H1 (cell line): ENCODE results near the gene HLA-DMB. TPM values are rescaled to one million over a fixed set of nuclear protein-coding genes. Genes with fewer than 3 reads are reported as not detected.

Experiments
- CTCF ChIA-PET: fragments of 300-600 bp; sonication (Branson Sonifier 250); formaldehyde crosslinking; loops from one replicate; lab custom pipeline; 2021; ENCODE audit not compliant: partially characterized antibody; lab: Charles Lee
- POLR2A ChIA-PET: fragments of 300-600 bp; sonication (Branson Sonifier 250); formaldehyde crosslinking; loops from one replicate; lab custom pipeline; 2021; ENCODE audit warnings: inconsistent platforms; ENCODE audit not compliant: partially characterized antibody; lab: Charles Lee
- DNase-seq, 2 experiments: peaks; one replicate each; pipeline versions ENCODE4 v3.0.0 to v3.0.0-alpha.2; 2010 to 2022; ENCODE audit warnings: low spot score in 2 of 2, low read depth in 1 of 2, mixed read lengths in 1 of 2
- FAIRE-seq: peaks from 2 replicates; lab custom pipeline; 2011; peaks lifted over from hg19 to GRCh38; lab: Jason Lieb, UNC
- H2AFZ ChIP-seq: 2 replicates; pipeline ENCODE4 v1.8.1; 2012; ENCODE audit warnings: low read length, inconsistent platforms
- H2AK5ac ChIP-seq: 2 replicates; pipeline ENCODE4 v1.6.1; 2013; ENCODE audit warnings: low read depth, low read length
- H2BK120ac ChIP-seq: replicated peaks from 2 replicates; pipeline ENCODE3; 2013; ENCODE audit warnings: low read depth, low read length, inconsistent platforms
- H2BK12ac ChIP-seq: 2 replicates; pipeline ENCODE4 v1.6.1; 2013; ENCODE audit warnings: low read depth, low read length
- H2BK15ac ChIP-seq: 2 replicates; pipeline ENCODE4 v1.6.1; 2013; ENCODE audit warnings: low read length
- H2BK20ac ChIP-seq: 2 replicates; pipeline ENCODE4 v1.6.1; 2013; ENCODE audit warnings: low read length
- H2BK5ac ChIP-seq: 2 replicates; pipeline ENCODE4 v1.6.1; 2013; ENCODE audit warnings: low read depth, low read length
- H3K14ac ChIP-seq: 2 replicates; pipeline ENCODE4 v1.6.1; 2013; ENCODE audit warnings: inconsistent platforms; ENCODE audit not compliant: insufficient read length
- H3K18ac ChIP-seq: 2 replicates; pipeline ENCODE4 v1.6.1; 2013; ENCODE audit warnings: low read length; ENCODE audit errors: extremely low read depth
- H3K23ac ChIP-seq: 2 replicates; pipeline ENCODE4 v1.6.1; 2013; ENCODE audit warnings: inconsistent platforms; ENCODE audit not compliant: insufficient read length
- H3K23me2 ChIP-seq: 2 replicates; pipeline ENCODE4 v1.6.1; 2013; ENCODE audit warnings: low read depth, low read length
- H3K27ac ChIP-seq: 2 replicates; pipeline ENCODE4 v1.6.1; 2011; ENCODE audit warnings: low read depth, low read length, inconsistent platforms
- H3K27me3 ChIP-seq, 4 experiments: replicated peaks in 1 of 4; 1 replicate in 1 of 4; 2 replicates in 3 of 4; pipeline versions ENCODE4 v1.6.1 to v1.8.1; 2011 to 2013; ENCODE audit warnings: low read length in 3 of 4, mild to moderate bottlenecking in 3 of 4, inconsistent platforms in 2 of 4, mixed read lengths in 2 of 4, moderate library complexity in 1 of 4; ENCODE audit not compliant: control insufficient read depth in 3 of 4, insufficient read depth in 3 of 4; ENCODE audit errors: extremely low read depth in 1 of 4
- H3K36me3 ChIP-seq, 4 experiments: 2 replicates each; pipeline versions ENCODE4 v1.6.1 to v1.8.1; 2011 to 2013; ENCODE audit warnings: mild to moderate bottlenecking in 4 of 4, low read length in 3 of 4, moderate library complexity in 2 of 4, control low read depth in 1 of 4, inconsistent platforms in 1 of 4; ENCODE audit not compliant: insufficient read depth in 4 of 4, control insufficient read depth in 2 of 4
- H3K4ac ChIP-seq: replicated peaks from 2 replicates; pipeline ENCODE3; 2013; ENCODE audit warnings: low read length, low read depth, mixed read lengths, inconsistent platforms; ENCODE audit not compliant: insufficient read length
- H3K4me1 ChIP-seq, 4 experiments: replicated peaks in 1 of 4; 1 replicate in 1 of 4; 2 replicates in 3 of 4; pipeline versions ENCODE4 v1.6.1 to v1.8.1; 2011 to 2013; ENCODE audit warnings: low read length in 3 of 4, inconsistent platforms in 2 of 4, mixed read lengths in 1 of 4; ENCODE audit not compliant: insufficient read depth in 4 of 4, control insufficient read depth in 3 of 4
- H3K4me2 ChIP-seq, 2 experiments: 2 replicates each; pipeline versions ENCODE4 v1.6.1 to v1.8.1; 2011 to 2013; ENCODE audit warnings: low read depth in 2 of 2, low read length in 2 of 2, control low read depth in 1 of 2, inconsistent platforms in 1 of 2, mild to moderate bottlenecking in 1 of 2; ENCODE audit not compliant: insufficient read depth in 1 of 2
- H3K4me3 ChIP-seq, 4 experiments: fragments of 200-600, 300-600 bp in 1 of 4; sonication (generic), shearing (Covaris generic), sonication (Bioruptor Twin) in 1 of 4; 2 replicates each; pipeline versions ENCODE4 v1.5.1 to v1.8.1; 2011 to 2016; ENCODE audit warnings: low read length in 4 of 4, low read depth in 3 of 4, control low read depth in 2 of 4, inconsistent platforms in 2 of 4, mild to moderate bottlenecking in 2 of 4, mixed read lengths in 1 of 4, moderate library complexity in 1 of 4; ENCODE audit not compliant: insufficient read depth in 2 of 4; ENCODE audit errors: extremely low read depth in 1 of 4
- H3K56ac ChIP-seq: replicated peaks from 2 replicates; pipeline ENCODE3; 2013; ENCODE audit warnings: low read depth, mild to moderate bottlenecking, mixed read lengths, low read length, inconsistent platforms; ENCODE audit not compliant: insufficient read length
- H3K79me1 ChIP-seq: 2 replicates; pipeline ENCODE4 v1.6.1; 2013; ENCODE audit warnings: low read depth, low read length, control low read depth
- H3K79me2 ChIP-seq, 2 experiments: 2 replicates each; pipeline versions ENCODE4 v1.6.1 to v1.8.1; 2012 to 2013; ENCODE audit warnings: low read length in 2 of 2, mild to moderate bottlenecking in 2 of 2, inconsistent platforms in 1 of 2; ENCODE audit not compliant: insufficient read depth in 2 of 2, control insufficient read depth in 1 of 2
- H3K9ac ChIP-seq, 4 experiments: replicated peaks in 1 of 4; 1 replicate in 1 of 4; 2 replicates in 3 of 4; pipeline versions ENCODE4 v1.6.1 to v1.8.1; 2011 to 2013; ENCODE audit warnings: low read depth in 3 of 4, low read length in 3 of 4, control low read depth in 2 of 4, mild to moderate bottlenecking in 2 of 4, moderate library complexity in 2 of 4, inconsistent platforms in 1 of 4; ENCODE audit errors: extremely low read depth in 1 of 4
- H3K9me3 ChIP-seq, 2 experiments: 2 replicates each; pipeline versions ENCODE4 v1.6.1 to v1.8.1; 2012 to 2013; ENCODE audit warnings: mild to moderate bottlenecking in 2 of 2, moderate library complexity in 2 of 2, control low read depth in 1 of 2, inconsistent platforms in 1 of 2, low read depth in 1 of 2, low read length in 1 of 2, mixed read lengths in 1 of 2; ENCODE audit not compliant: insufficient read depth in 2 of 2
- H4K20me1 ChIP-seq, 2 experiments: replicated peaks in 1 of 2; 2 replicates each; pipeline versions ENCODE3 to v1.8.1; 2011 to 2013; ENCODE audit warnings: inconsistent platforms in 2 of 2, low read length in 2 of 2, mild to moderate bottlenecking in 1 of 2; ENCODE audit not compliant: insufficient read depth in 2 of 2, control insufficient read depth in 1 of 2
- H4K5ac ChIP-seq: 2 replicates; pipeline ENCODE4 v1.6.1; 2013; ENCODE audit warnings: low read length, low read depth, mixed read lengths, inconsistent platforms; ENCODE audit not compliant: insufficient read length
- H4K8ac ChIP-seq: 2 replicates; pipeline ENCODE4 v1.8.0; 2013; ENCODE audit warnings: mild to moderate bottlenecking, moderate library complexity, low read length, inconsistent platforms; ENCODE audit not compliant: insufficient read depth; ENCODE audit errors: extremely low read depth
- H4K91ac ChIP-seq: replicated peaks from 2 replicates; pipeline ENCODE3; 2013; ENCODE audit warnings: low read length, mixed read lengths, inconsistent platforms; ENCODE audit not compliant: insufficient read length
- CHD2 ChIP-seq: IDR thresholded peaks from 2 replicates; pipeline ENCODE4 v1.6.1; 2012; ENCODE audit warnings: low read length, improper control_type of control experiment
- POLR2A ChIP-seq, 2 experiments: IDR thresholded peaks; 1 replicate in 1 of 2; 2 replicates in 1 of 2; pipeline ENCODE4 v1.6.1; 2011; ENCODE audit warnings: low read depth in 2 of 2, low read length in 2 of 2, mild to moderate bottlenecking in 2 of 2; ENCODE audit errors: control extremely low read depth in 1 of 2
- POLR2AphosphoS5 ChIP-seq: IDR thresholded peaks from 2 replicates; pipeline ENCODE4 v1.6.1; 2011; ENCODE audit warnings: low read depth, low read length
- SP4 ChIP-seq: IDR thresholded peaks from 2 replicates; pipeline ENCODE4 v1.6.1; 2012; ENCODE audit warnings: low read length, inconsistent platforms
- TAF7 ChIP-seq: optimal IDR thresholded peaks from 2 replicates; pipeline ENCODE3; 2011; ENCODE audit warnings: low read depth, mild to moderate bottlenecking, inconsistent platforms, low read length, moderate library complexity, borderline replicate concordance
- WGBS, 2 experiments: shearing (Covaris generic) in 1 of 2; methylation state at CpG; one replicate each; pipeline versions ENCODE4 v1.1.6 to v1.1.7; 2013 to 2015; ENCODE audit warnings: low lambda C conversion rate in 2 of 2, mixed read lengths in 2 of 2, inconsistent platforms in 1 of 2, low coverage in 1 of 2, missing lambda C conversion rate in 1 of 2; ENCODE audit not compliant: insufficient replicate concordance in 2 of 2, insufficient coverage in 1 of 2, insufficient read length in 1 of 2; ENCODE audit errors: extremely low coverage in 1 of 2, missing lambda C conversion rate in 1 of 2; 5-methylcytosine and 5-hydroxymethylcytosine counted together
- polyA plus RNA-seq, 7 experiments: library from polyadenylated mRNA; depleted of rRNA in 3 of 7; stranded (reverse) in 5 of 7; unstranded in 2 of 7; fragments of >200 nt in 5 of 7; fragments of 200-250 nt in 2 of 7; gene quantifications; 1 replicate in 5 of 7; 2 replicates in 1 of 7; 4 replicates in 1 of 7; pipeline versions ENCODE4 v1.2.1 to v1.2.3, GENCODE V29; 2011 to 2013; ENCODE audit warnings: missing spikeins in 2 of 7, mixed read lengths in 2 of 7
- total RNA-seq: library from RNA; stranded (reverse); fragmentation: NEBNext Ultra II Directional; extraction: Animal tissue kit (Norgen Biotek cat#: 25700); gene quantifications from 2 replicates; pipeline ENCODE4 v1.2.1, GENCODE V29; 2021

Gene HLA-DMB
- total and polyA plus RNA-seq, 2 of the 8 experiments (the other 6 are each of a cell fraction or from before 2014, with no cell fraction given) = 2.7 to 4.7 TPM

GRCh38 chr6:32979720-32980487 lies 39.1 kb upstream of the HLA-DMB start:
- H2BK12ac ChIP-seq = no peak overlapping the region
- H4K20me1 ChIP-seq = peaks cover 43 to 47% of the 10 kb centered on the region in 2 experiments
- ChIA-PET CTCF (interaction anchor here (0.8 to 6.6 kb wide), 7 partner anchors 8 to 182 kb away, joined by 3 to 110 read pairs (median 7); partner anchors contain the start of genes BRD2 and HLA-DMA), POLR2A (interaction anchor here (0.7 to 33.3 kb wide), 13 partner anchors 0 to 298 kb away, joined by 3 to 1158 read pairs (median 4); partner anchors contain the start of genes B3GALT4, BRD2, HLA-DMA and HLA-DMB)
- H2AFZ ChIP-seq = no peak overlapping the region
- no peak overlapping the region for H3K18ac ChIP-seq
- H3K36me3 ChIP-seq = peaks cover 50 to 73% (median 64%) of the 10 kb centered on the region in 4 experiments
- H3K23ac ChIP-seq = no peak overlapping the region
- peak; percentile 1 for TF ChIP-seq TAF7
- TF ChIP-seq POLR2AphosphoS5 = peak; percentile 45; the same call in 1 of the 2 replicates
- peak; percentile 53 to 57; a peak in 2 of 3 replicates for TF ChIP-seq POLR2A (IDR thresholded peaks at IDR 0.05; ENCODE audit: control extremely low read depth in 1 of 2, low read depth in 2 of 2, low read length in 2 of 2)
- no peak for TF ChIP-seq SP4
- TF ChIP-seq CHD2 = no peak
- peaks cover 0 to 3% (median under 1%) of the 10 kb centered on the region in 4 experiments; a peak in 4 of 7 replicates for H3K4me1 ChIP-seq
- H2BK15ac ChIP-seq = no peak overlapping the region
- H3K4me2 ChIP-seq = no peak overlapping the region
- no peak overlapping the region for H3K14ac ChIP-seq
- no peak overlapping the region for H2BK20ac ChIP-seq
- FAIRE-seq (no peak), DNase-seq (no peak)
- no peak overlapping the region for H3K4ac ChIP-seq
- no peaks in the 10 kb centered on the region; a peak in 1 of 4 replicates for H3K9me3 ChIP-seq
- H2AK5ac ChIP-seq = no peak overlapping the region
- H4K8ac ChIP-seq = no peak overlapping the region
- H3K9ac ChIP-seq = no peak overlapping the region
- 90% methylated on average over 12 of the region's 12 CpGs; no CpG with 5 or more reads in 1 of the 2 experiments for WGBS, 2 experiments
- peaks cover 18 to 48% of the 10 kb centered on the region in 2 experiments for H3K79me2 ChIP-seq
- no peak overlapping the region for H4K5ac ChIP-seq
- H3K27me3 ChIP-seq = no peaks in the 10 kb centered on the region
- H4K91ac ChIP-seq = no peak overlapping the region
- no peak overlapping the region for H3K27ac ChIP-seq
- H2BK5ac ChIP-seq = no peak overlapping the region
- H3K79me1 ChIP-seq = peaks cover 11% of the 10 kb centered on the region
- H2BK120ac ChIP-seq = no peak overlapping the region
- no peaks in the 10 kb centered on the region for H3K23me2 ChIP-seq
- no peak overlapping the region for H3K56ac ChIP-seq
- H3K4me3 ChIP-seq = no peak overlapping the region
